GM13976 (cell line): ENCODE results near the gene ZP2.

Experiments used
- DNase-seq: peaks from one replicate; pipeline ENCODE4 v3.0.0; 2012; ENCODE audit warnings: low spot score
- in situ Hi-C: fragments of 300-500 bp; cut with MboI; formaldehyde crosslinking; loops from one replicate; pipeline ENCODE4 v1.12.0; 2022; ENCODE audit warnings: low sequenced_read_pairs, mixed read lengths, inconsistent platforms; ENCODE audit not compliant: unreplicated experiment
- TF ChIP-seq, protein P1 (sequence below): IDR thresholded peaks from 2 replicates; pipeline ENCODE4 v1.5.1; 2012; ENCODE audit warnings: borderline replicate concordance, mild to moderate bottlenecking; ENCODE audit not compliant: insufficient read depth; ENCODE audit errors: extremely low read depth, missing control alignments, control extremely low read depth

Gene ZP2

DNA sequence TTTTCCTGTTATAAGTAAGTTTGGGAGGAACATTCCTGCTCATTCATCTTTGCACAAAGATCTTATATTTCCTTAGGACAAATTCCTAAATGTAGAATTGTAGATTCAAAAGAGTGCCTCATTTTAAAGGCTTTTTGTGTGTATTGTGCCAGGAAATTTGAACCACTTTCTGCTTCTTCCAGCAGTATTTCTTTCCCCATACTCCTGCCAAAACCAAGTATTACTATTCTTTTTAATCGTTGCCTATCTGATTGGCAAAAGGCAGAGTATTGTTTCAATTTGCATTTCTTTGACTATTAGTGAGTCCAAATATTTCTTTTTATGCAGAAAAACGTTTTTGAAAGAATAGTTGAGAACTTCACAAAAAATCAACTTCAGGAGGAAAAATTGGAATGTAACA, 31.4 kb upstream of the ZP2 start:
- no peak for DNase-seq
- TF ChIP-seq, protein P1, sequence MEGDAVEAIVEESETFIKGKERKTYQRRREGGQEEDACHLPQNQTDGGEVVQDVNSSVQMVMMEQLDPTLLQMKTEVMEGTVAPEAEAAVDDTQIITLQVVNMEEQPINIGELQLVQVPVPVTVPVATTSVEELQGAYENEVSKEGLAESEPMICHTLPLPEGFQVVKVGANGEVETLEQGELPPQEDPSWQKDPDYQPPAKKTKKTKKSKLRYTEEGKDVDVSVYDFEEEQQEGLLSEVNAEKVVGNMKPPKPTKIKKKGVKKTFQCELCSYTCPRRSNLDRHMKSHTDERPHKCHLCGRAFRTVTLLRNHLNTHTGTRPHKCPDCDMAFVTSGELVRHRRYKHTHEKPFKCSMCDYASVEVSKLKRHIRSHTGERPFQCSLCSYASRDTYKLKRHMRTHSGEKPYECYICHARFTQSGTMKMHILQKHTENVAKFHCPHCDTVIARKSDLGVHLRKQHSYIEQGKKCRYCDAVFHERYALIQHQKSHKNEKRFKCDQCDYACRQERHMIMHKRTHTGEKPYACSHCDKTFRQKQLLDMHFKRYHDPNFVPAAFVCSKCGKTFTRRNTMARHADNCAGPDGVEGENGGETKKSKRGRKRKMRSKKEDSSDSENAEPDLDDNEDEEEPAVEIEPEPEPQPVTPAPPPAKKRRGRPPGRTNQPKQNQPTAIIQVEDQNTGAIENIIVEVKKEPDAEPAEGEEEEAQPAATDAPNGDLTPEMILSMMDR: no peak
- in situ Hi-C loops: no loop called here

DNA sequence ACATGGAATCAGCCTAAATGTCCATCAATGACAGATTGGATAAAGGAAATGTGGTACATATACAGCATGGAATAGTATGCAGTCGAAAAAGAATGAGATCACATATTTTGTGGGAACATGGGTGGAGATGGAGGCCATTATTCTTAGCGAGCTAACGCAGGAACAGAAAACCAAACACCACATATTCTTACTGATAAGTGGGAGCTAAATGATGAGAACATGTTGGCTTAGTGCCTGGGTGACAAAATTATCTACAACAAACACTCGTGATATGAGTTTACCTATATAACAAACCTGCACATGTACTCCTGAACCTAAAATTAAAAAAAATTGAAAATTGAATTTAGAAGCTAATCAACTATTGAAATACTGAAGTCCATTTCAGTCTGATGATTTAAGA, 28.3 kb upstream of the ZP2 start:
- TF ChIP-seq, protein P1: no peak
- no peak for DNase-seq
- in situ Hi-C loops: no loop called here

DNA sequence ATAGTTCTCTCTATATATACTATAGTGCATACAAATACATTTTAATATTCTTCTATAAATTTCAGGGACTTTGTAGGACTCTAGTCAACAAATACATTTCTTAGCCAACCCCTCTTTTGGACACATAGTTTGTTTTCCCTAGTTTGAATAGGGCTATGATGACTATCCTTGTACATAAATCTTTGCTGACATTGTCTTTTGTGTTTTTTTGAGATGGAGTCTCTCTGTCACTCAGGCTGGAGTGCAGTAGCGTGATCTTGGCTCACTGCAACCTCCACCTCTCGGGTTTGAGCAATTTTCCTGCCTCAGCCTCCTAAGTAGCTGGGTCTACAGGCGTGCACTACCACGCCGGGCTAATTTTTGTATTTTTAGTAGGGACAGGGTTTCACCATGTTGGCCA, 25.5 kb upstream of the ZP2 start:
- DNase-seq: no peak
- TF ChIP-seq, protein P1: no peak
- in situ Hi-C loops: no loop called here

DNA sequence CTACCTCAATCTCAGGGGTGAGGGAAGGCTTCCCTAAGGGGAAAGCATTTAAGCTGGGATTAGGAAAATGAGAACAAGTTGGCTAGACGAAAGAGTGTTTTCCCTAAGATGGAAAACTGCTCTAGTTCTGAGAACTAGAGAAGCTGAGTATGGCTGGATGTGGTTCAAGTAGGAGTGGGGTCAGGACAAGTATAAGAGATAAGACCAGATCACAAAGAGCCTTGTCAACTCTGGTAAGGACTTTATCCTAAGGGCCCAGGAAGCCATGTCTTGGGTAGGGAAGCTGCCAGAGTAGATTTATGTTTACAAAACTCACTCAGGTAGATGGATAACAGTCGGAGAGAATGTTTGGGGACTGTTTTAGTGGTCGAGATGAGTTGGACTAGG, 23.8 kb upstream of the ZP2 start:
- TF ChIP-seq, protein P1: no peak
- in situ Hi-C loops: no loop called here

DNA sequence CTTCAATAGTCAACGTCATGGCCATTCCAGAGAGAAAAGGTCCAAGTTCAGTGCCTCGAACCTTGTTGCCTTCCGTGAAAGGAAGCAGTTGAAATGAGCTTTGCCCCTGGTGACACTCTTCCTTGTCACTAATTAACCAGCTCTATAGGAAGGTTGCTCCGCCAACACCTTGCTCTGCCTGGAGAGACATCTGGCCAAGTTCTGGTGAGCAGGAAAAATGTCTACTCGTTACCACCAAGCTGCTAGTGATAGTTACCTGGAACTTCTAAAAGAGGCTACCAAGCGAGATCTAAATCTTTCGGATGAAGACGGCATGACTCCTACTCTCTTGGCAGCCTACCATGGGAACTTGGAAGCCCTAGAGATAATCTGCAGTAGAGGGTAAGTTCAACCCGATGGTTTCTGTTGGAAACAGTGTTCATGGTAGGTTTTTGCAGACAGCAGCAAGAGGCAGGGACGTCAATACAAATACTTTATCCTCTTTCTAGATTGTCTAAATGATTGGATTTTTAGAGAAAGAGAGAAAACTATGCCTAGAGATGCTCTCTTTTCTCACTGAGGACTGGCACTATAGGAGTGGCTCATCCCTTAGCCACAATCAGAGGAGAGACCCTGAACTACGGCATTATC, 22.3 kb upstream of the ZP2 start, which contains the start of gene ANKS4B:
ANKS4B (plus strand) TSS at position 179 of the 630 bp plus-strand sequence; CDS start at position 218, 39 bp downstream.
- in situ Hi-C loops: no loop called here

More for the DNA sequence above, 23.8 kb upstream of the ZP2 start:
- no peak for DNase-seq

DNA sequence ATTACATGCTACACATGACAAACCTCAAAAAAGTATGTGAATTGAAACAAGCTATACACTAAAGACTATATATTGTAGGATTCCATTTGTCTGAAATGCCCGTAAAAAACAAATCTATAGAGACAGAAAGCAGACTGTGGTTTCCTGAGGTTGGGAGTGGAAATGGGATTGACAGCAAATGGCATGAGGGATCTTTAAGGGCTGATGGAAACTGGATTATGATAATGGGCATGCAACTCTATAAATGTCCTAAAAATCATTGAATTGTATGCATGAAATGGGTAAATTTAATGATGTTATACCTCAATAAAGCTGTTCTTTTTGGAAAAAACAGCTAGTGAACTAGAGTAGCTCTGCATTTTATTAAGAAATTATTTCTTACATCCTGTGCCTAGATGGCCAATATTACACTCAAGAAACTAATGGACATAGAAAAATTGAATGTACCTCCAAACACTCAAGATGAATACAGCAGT, 21.7 kb upstream of the ZP2 start:
- TF ChIP-seq, protein P1: no peak
- DNase-seq: no peak
- in situ Hi-C loops: no loop called here

More for the DNA sequence above, 22.3 kb upstream of the ZP2 start, which contains the start of gene ANKS4B:
- DNase-seq: no peak
- TF ChIP-seq, protein P1: no peak
